Endothelial cell of umbilical vein (primary cell): ENCODE data around the gene WTAP.

Source experiments
- CTCF ChIP-seq, 2 donors: IDR thresholded peaks; 1 replicate in 1 of 2; 2 replicates in 1 of 2; pipeline ENCODE4 v1.5.1; 2011; ENCODE audit warnings: low read length in 2 of 2, mild to moderate bottlenecking in 2 of 2, moderate library complexity in 2 of 2, control low read depth in 1 of 2, inconsistent platforms in 1 of 2, low read depth in 1 of 2; ENCODE audit not compliant: insufficient read depth in 1 of 2; ENCODE audit errors: extremely low read depth in 1 of 2
- JUN ChIP-seq: IDR thresholded peaks from 2 replicates; pipeline ENCODE4 v1.6.1; 2011; ENCODE audit warnings: borderline replicate concordance, low read depth; ENCODE audit not compliant: insufficient read length, insufficient read depth

- TF ChIP-seq JUN = no peak
- TF ChIP-seq CTCF (IDR thresholded peaks at IDR 0.05; ENCODE audit: extremely low read depth in 1 of 2, insufficient read depth in 1 of 2, low read depth in 1 of 2, low read length in 2 of 2) = no peak
Observed at GRCh38 chr6:159804504-159804903, 77.2 kb downstream of the WTAP start.
